HepG2 (cell line): ENCODE measurements around the gene STYX. TPM values are rescaled to one million over a fixed set of nuclear protein-coding genes. Genes with fewer than 3 reads are reported as not detected.
A peak's percentile ranks its signal among the peaks of the same experiment; 100 is the strongest.

Experiments used
- DMTF1 ChIP-seq: sonication (generic); formaldehyde crosslinking; IDR thresholded peaks from 2 replicates; pipeline ENCODE4 v1.4.0; 2020; ENCODE audit warnings: mild to moderate bottlenecking, missing genetic modification reagents
- KIAA2018 ChIP-seq: sonication (generic); formaldehyde crosslinking; IDR thresholded peaks from 2 replicates; pipeline ENCODE4 v1.5.0; 2020; ENCODE audit warnings: mild to moderate bottlenecking, missing genetic modification reagents, borderline replicate concordance
- RARG ChIP-seq: sonication (generic); formaldehyde crosslinking; IDR thresholded peaks from 2 replicates; pipeline ENCODE4 v1.4.0; 2020; ENCODE audit warnings: low read depth, mild to moderate bottlenecking, missing genetic modification reagents
- ZFX ChIP-seq: sonication (generic); formaldehyde crosslinking; IDR thresholded peaks from 2 replicates; pipeline ENCODE4 v1.4.0; 2020; ENCODE audit warnings: mild to moderate bottlenecking, low read depth, missing genetic modification reagents, moderate library complexity
- ZNF512 ChIP-seq: sonication (generic); formaldehyde crosslinking; IDR thresholded peaks from 2 replicates; pipeline ENCODE4 v1.4.0; 2020; ENCODE audit warnings: mild to moderate bottlenecking, missing genetic modification reagents
- polyA plus RNA-seq, 8 experiments: library from polyadenylated mRNA; depleted of rRNA in 3 of 8; stranded (reverse) in 7 of 8; unstranded in 1 of 8; fragments of >200 nt; fragmentation: Illumina TruSeq in 4 of 8; extraction: Trizol in 4 of 8; gene quantifications; 2 replicates each; pipeline versions ENCODE4 v1.2.1 to v1.2.3, GENCODE V29; 2011 to 2016; ENCODE audit warnings: low read depth in 4 of 8, missing spikeins in 1 of 8, mixed read lengths in 1 of 8; ENCODE audit not compliant: insufficient read depth in 1 of 8
- total RNA-seq, 5 experiments: library from RNA; depleted of rRNA; stranded (reverse); fragments of >200 nt; fragmentation: Illumina TruSeq; extraction: Trizol; gene quantifications; 2 replicates each; pipeline ENCODE4 v1.2.3, GENCODE V29; 2016; ENCODE audit warnings: low read depth in 1 of 5
- TF ChIP-seq, protein P1 (sequence below): sonication (generic); formaldehyde crosslinking; IDR thresholded peaks from 2 replicates; pipeline ENCODE4 v1.4.0; 2020; ENCODE audit warnings: missing genetic modification reagents

The STYX gene
- total and polyA plus RNA-seq, 2 of the 13 experiments (the other 11 are each of a cell fraction or from before 2014, with no cell fraction given) = 6.6 to 10.9 TPM

- TF ChIP-seq KIAA2018 (CRISPR knock-in tag) (no peak), DMTF1 (CRISPR knock-in tag) (no peak), RARG (no peak), ZFX (CRISPR knock-in tag) (peak; percentile 98), ZNF512 (CRISPR knock-in tag) (no peak)
- TF ChIP-seq, protein P1, sequence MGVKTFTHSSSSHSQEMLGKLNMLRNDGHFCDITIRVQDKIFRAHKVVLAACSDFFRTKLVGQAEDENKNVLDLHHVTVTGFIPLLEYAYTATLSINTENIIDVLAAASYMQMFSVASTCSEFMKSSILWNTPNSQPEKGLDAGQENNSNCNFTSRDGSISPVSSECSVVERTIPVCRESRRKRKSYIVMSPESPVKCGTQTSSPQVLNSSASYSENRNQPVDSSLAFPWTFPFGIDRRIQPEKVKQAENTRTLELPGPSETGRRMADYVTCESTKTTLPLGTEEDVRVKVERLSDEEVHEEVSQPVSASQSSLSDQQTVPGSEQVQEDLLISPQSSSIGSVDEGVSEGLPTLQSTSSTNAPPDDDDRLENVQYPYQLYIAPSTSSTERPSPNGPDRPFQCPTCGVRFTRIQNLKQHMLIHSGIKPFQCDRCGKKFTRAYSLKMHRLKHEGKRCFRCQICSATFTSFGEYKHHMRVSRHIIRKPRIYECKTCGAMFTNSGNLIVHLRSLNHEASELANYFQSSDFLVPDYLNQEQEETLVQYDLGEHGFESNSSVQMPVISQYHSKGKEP (CRISPR knock-in tag) = no peak
These were observed 61.5 kb downstream of the STYX start, which contains the start of gene GNPNAT1 (continued) for GRCh38 chr14:52791223-52792096.
